Embryonic facial prominence (tissue), 1 donor: ENCODE measurements around the gene LMX1B.

Source experiments
- DNase-seq: peaks from one replicate; pipeline ENCODE4 v3.0.0-alpha.2; 2016; ENCODE audit errors: extremely low spot score

The LMX1B gene

GRCh38 chr9:126676685-126677143 is 63.0 kb downstream of the LMX1B start:
- DNase-seq: no peak

- DNase-seq: no peak
These were observed 63.7 kb downstream of the LMX1B start for GRCh38 chr9:126677188-126678084.

GRCh38 chr9:126678989-126679388 is 65.3 kb downstream of the LMX1B start:
- DNase-seq: no peak

- no peak for DNase-seq
These were observed 67.6 kb downstream of the LMX1B start for GRCh38 chr9:126681336-126681735.

GRCh38 chr9:126682113-126682810 is 68.5 kb downstream of the LMX1B start:
- no peak for DNase-seq

- DNase-seq: no peak
These were observed 69.4 kb downstream of the LMX1B start for GRCh38 chr9:126682928-126683697.

GRCh38 chr9:126683698-126684044 is 69.9 kb downstream of the LMX1B start:
- DNase-seq: no peak

- DNase-seq: no peak
These were observed 70.6 kb downstream of the LMX1B start for GRCh38 chr9:126684345-126684744.

- no peak for DNase-seq
These were observed 71.3 kb downstream of the LMX1B start for GRCh38 chr9:126684965-126685465.

- no peak for DNase-seq
These were observed 74.3 kb downstream of the LMX1B start for GRCh38 chr9:126687930-126688461.

GRCh38 chr9:126688617-126689016 is 74.9 kb downstream of the LMX1B start:
- DNase-seq: no peak

GRCh38 chr9:126689027-126689825 is 75.5 kb downstream of the LMX1B start:
- no peak for DNase-seq

GRCh38 chr9:126690431-126691051 is 76.8 kb downstream of the LMX1B start:
- DNase-seq: no peak

GRCh38 chr9:126692041-126692758 is 78.5 kb downstream of the LMX1B start:
- DNase-seq: no peak

- DNase-seq: no peak
These were observed 79.2 kb downstream of the LMX1B start for GRCh38 chr9:126692759-126693427.

- DNase-seq: no peak
These were observed 79.8 kb downstream of the LMX1B start for GRCh38 chr9:126693428-126693944.

GRCh38 chr9:126694206-126695081 is 80.7 kb downstream of the LMX1B start:
- no peak for DNase-seq

GRCh38 chr9:126695186-126695585 is 81.5 kb downstream of the LMX1B start:
- DNase-seq: no peak
